Left lobe of liver (tissue), 2 donors: ENCODE data around the gene PSMD11. TPM values are rescaled to one million over a fixed set of nuclear protein-coding genes. Genes with fewer than 3 reads are reported as not detected.

Experiments
- ATAC-seq: fragments of 200-7000 bp; cut with Tn5 transposase; one replicate; pipeline ENCODE4 v1.9.1; 2020; ENCODE audit warnings: mild to moderate bottlenecking, moderate library complexity
- DNase-seq: peaks from one replicate; pipeline ENCODE4 v3.0.0-alpha.2; 2020; ENCODE audit warnings: low spot score
- total RNA-seq: library from RNA; stranded (reverse); gene quantifications from one replicate; pipeline ENCODE4 v1.2.1, GENCODE V29; 2021
- donor health status: DM: no; HTN: no; CAD: no; lungs with moderate emphysema.
- donor health status: DM: no; HTN: yes; CAD: no.

The PSMD11 gene
- total RNA-seq, 1 donor from 2014 or later = 49.1 TPM

DNA sequence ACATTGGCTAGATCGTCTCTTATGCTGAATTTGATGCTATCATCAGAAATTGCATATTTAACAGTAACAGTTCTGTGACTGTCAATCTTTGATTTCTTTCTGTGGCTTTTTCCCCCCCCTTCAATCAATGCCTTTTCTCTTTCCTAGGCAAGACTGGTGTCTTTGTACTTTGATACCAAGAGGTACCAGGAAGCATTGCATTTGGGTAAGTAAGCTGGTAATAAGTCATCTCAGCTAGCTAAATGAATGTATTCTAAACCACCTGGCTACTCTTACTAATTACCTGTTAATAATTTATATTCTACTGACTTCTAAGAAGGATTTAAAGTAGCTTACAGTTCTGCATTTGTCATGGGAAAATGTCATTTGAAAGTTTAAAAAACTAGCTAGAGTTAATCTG, 20.1 kb downstream of the PSMD11 start:
- no peak for DNase-seq
- ATAC-seq = no peak

DNA sequence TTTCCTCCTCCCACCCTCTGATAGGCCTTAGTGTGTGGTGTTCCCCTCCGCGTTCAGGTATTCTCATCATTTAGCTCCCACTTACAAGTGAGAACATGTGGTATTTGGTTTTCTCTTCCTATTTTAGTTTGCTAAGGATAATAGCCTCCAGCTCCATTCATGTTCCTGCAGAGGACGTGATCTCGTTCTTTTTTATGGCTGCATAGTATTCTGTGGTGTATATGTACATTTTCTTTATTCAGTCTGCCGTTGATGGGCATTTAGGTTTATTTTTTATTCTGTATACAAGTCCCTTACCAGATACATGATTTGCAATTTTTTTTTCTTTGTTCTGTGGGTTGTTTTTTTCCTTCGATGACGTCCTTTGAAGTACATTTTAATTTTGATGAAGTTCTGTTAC, 23.6 kb downstream of the PSMD11 start:
- no peak for DNase-seq
- ATAC-seq = no peak

GRCh38 chr17:32470405-32471167, 26.3 kb downstream of the PSMD11 start:
- DNase-seq (no peak), ATAC-seq (no peak)

DNA sequence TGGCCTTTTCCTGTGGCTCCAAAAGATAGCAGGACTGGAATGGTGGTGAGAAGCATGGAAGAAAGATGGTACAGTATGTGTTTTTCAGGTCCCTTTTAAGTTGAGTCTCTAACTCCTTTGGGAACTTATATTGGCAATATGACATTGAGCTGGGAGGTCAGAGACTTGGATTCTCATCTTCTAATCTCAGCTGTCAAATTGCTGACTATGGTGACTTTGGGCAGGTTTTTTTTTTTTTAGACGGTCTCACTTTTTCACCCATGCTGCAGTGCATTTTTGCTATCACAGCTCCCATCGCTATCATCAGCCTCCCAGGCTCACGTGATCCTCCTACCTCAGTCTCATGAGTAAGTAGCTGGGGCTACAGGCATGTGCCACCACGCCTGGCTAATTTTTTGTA, 27.3 kb downstream of the PSMD11 start:
- ATAC-seq (no peak), DNase-seq (no peak)

DNA sequence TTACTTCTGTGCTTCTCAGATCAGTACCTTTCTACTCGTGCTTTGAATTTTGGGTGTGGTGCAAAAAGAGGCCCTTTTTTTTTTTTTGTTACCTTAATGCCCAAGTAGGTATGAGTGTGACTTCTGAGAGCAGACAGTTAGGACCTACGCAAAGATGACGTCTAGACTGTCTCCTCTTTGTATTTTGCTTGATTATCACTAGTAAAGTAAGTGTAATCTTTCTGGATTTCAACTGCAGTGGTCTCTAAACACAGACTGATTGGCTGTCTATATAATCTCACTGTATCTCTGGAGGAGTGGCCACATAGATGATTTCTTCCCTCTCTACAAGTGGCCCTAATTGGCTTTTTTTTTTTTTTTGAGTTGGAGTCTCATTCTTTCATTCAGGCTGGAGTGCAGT, 30.9 kb downstream of the PSMD11 start:
- ATAC-seq (no peak), DNase-seq (no peak)

GRCh38 chr17:32477220-32477619, 32.9 kb downstream of the PSMD11 start:
- no peak for DNase-seq
- ATAC-seq = no peak

GRCh38 chr17:32479074-32479617, 34.8 kb downstream of the PSMD11 start:
- ATAC-seq = peak; percentile 84
- no peak for DNase-seq

DNA sequence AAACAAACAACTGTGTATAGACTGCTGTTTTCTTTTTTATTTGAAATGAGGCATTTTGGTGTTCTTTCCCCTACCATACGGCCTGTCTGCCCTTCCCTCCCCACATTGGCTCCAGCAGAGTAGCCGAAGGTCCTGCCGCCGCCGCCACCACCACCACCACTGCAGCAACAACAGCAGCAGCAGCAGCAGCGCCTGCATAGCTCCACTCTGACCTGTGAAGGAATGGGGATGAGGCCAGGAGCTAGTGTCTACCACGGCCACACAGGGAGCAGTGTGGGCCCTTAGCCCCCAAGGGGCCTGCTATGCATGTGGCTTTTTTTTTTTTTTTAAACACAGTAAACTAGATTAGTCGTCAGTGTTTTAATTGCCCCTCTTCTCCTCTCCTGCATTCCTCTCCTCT, 36.9 kb downstream of the PSMD11 start:
- ATAC-seq (no peak), DNase-seq (no peak)

GRCh38 chr17:32482568-32483320, 38.4 kb downstream of the PSMD11 start:
- ATAC-seq (no peak), DNase-seq (no peak)

- ATAC-seq = peak; percentile 28
These were observed 39.2 kb downstream of the PSMD11 start for GRCh38 chr17:32483451-32484019.

GRCh38 chr17:32484041-32484461, 39.7 kb downstream of the PSMD11 start:
- no peak for DNase-seq
- ATAC-seq = no peak

More at GRCh38 chr17:32483451-32484019, 39.2 kb downstream of the PSMD11 start:
- no peak for DNase-seq

- ATAC-seq = no peak
- DNase-seq = no peak
These were observed 40.3 kb downstream of the PSMD11 start for GRCh38 chr17:32484628-32485027.

DNA sequence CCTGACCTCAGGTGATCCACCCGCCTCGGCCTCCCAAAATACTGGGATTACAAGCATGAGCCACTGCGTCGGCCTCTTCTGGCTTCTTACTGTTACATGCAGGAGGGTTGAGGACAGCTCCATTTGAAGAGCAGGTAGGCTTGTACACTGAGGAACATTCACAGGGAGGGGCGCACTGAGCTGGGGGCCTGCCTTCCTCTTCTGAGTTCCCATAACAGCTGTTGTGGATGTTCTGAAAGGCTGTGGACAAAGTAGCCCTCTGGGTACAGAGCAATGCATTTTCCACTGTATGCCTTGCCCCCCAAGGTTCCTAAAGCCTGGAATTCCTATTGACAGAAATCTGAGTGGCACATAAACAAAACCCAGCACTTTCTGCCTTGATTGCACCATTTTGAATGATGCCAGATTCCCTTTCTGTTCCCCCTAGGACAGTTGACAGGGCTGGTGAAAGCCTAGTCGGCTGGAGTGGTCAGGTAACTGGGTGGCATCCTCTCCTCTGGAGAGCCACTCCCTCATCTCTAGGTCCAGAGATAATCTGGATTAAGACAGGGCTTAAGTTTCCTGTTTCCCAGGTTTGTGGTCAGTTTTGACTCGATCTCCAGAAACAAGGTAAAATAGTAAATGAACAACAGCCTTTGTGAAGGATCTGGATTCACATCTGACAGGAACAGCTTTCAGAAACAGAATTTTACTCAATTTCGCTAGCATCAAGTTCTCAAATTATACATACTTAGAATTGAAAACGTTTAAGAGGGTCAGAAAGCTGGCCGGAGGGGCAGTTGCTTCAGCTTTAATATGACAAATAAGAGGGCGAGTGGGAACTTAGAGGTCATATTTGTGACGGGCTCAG, 41.2 kb downstream of the PSMD11 start:
- no peak for DNase-seq

DNA sequence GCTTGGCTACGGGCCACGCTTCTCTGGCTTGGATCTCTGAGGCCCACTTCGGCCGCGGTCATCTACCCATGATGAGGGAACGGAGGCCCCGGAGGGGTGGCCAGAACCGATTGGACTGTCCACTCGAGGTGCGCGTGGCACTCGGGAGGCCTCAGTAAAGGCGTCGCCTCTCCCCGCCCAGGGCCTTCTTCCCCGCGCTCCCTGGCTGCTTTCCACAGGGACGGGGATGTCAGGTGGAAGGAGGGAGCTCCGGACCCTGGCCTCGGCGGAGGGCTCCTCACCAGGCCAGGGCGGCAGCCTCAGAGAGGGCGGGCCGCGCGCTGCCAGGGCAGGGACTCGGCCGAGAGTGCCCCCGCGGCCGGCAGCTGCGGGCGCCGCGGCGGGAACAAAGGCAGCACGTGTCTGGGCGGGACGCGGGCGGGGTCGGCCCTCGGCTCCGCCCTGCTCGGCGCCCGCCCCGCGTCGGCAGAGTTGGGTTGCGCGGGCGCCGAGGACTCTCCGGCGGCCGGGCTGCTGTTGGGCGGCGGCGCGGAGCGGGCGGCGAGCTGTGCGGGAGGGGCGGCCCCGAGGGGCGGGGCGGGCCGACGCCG, 41.9 kb downstream of the PSMD11 start:
- DNase-seq (peak; percentile 83), ATAC-seq (peak; percentile 86)

More for the DNA sequence above, 41.2 kb downstream of the PSMD11 start:
- ATAC-seq = no peak

- ATAC-seq = peak; percentile 60
- DNase-seq = peak; percentile 77
These were observed 42.6 kb downstream of the PSMD11 start, which contains the start of gene CDK5R1 for GRCh38 chr17:32486701-32487472. CDK5R1 (plus strand) TSS chr17:32486993; CDS start chr17:32487621, 628 bp downstream.

DNA sequence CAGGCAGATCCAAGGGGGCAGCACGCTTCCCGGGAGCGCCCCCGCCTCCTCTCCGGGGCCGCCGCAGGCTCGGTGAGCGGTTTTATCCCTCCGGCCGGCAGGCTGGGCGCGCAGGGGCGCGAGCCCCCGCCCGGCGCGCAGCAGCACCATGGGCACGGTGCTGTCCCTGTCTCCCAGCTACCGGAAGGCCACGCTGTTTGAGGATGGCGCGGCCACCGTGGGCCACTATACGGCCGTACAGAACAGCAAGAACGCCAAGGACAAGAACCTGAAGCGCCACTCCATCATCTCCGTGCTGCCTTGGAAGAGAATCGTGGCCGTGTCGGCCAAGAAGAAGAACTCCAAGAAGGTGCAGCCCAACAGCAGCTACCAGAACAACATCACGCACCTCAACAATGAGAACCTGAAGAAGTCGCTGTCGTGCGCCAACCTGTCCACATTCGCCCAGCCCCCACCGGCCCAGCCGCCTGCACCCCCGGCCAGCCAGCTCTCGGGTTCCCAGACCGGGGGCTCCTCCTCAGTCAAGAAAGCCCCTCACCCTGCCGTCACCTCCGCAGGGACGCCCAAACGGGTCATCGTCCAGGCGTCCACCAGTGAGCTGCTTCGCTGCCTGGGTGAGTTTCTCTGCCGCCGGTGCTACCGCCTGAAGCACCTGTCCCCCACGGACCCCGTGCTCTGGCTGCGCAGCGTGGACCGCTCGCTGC, 43.3 kb downstream of the PSMD11 start:
- no peak for ATAC-seq

GRCh38 chr17:32488177-32488542, 43.9 kb downstream of the PSMD11 start:
- no peak for DNase-seq

More for the DNA sequence above, 43.3 kb downstream of the PSMD11 start:
- no peak for DNase-seq

DNA sequence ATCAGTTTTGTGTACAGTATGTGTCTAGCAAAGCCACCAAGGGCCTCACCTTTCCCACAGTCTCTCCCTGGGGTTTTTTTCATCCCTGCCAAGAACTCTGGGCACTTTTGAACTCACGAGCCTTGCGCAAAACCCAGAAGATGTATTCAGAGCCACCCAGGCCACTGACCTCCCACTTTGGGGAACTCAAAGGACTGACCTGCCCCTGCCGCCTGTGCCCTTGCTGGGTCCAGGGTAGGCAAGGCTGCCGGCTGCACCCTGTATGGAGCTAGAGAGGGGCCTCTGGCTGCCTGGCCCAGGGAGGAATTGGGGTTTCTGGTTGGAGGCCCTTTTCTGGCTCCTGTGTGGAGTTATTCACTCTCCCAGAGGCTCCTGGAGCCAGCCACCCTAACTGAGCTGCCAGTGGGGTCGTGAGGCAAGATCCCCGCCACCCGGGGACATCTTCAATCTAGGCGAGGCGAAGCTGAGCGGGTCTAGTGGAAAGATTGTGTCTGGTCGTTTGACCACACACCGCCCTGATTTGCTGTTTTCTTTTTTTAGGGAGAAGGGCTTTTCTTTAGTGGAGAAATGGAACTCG, 44.4 kb downstream of the PSMD11 start:
- DNase-seq = peak; percentile 63
- ATAC-seq = peak; percentile 29

More at GRCh38 chr17:32488177-32488542, 43.9 kb downstream of the PSMD11 start:
- no peak for ATAC-seq
